Activated CD4-positive, CD25-positive, alpha-beta regulatory T cell (primary cell): ENCODE data around the gene SMIM28.

ENCODE experiments used
- DNase-seq, 4 experiments: peaks; one replicate each; lab custom pipeline; 2025; lab: John Stamatoyannopoulos, UW

SMIM28 gene

GRCh38 chr6:138374230-138374629, 3.5 kb upstream of the SMIM28 start:
- DNase-seq, result no peak

- DNase-seq, result no peak
These were observed 2.9 kb upstream of the SMIM28 start for GRCh38 chr6:138374815-138375214.

GRCh38 chr6:138377042-138377441, 663 bp upstream of the SMIM28 start:
- no peak for DNase-seq

- DNase-seq, result no peak
These were observed 758 bp downstream of the SMIM28 start for GRCh38 chr6:138378463-138378862.

GRCh38 chr6:138382498-138383265, 5.0 kb downstream of the SMIM28 start:
- no peak for DNase-seq

- DNase-seq, result no peak
These were observed 6.1 kb downstream of the SMIM28 start for GRCh38 chr6:138383776-138384175.

GRCh38 chr6:138386897-138387296, 9.2 kb downstream of the SMIM28 start:
- DNase-seq, result no peak

- no peak for DNase-seq
These were observed 10.1 kb downstream of the SMIM28 start for GRCh38 chr6:138387577-138388368.

GRCh38 chr6:138389551-138389950, 11.8 kb downstream of the SMIM28 start:
- DNase-seq, result no peak

GRCh38 chr6:138393871-138394783, 16.4 kb downstream of the SMIM28 start:
- no peak for DNase-seq

GRCh38 chr6:138396709-138397108, 19.0 kb downstream of the SMIM28 start:
- DNase-seq, result no peak

- DNase-seq, result no peak
These were observed 19.7 kb downstream of the SMIM28 start for GRCh38 chr6:138397128-138398122.

GRCh38 chr6:138400326-138400725, 22.6 kb downstream of the SMIM28 start:
- DNase-seq, result no peak

GRCh38 chr6:138401960-138402837, 24.5 kb downstream of the SMIM28 start:
- no peak for DNase-seq

- DNase-seq, result no peak
These were observed 25.1 kb downstream of the SMIM28 start for GRCh38 chr6:138402838-138403187.

- peak in 3 of 4 experiments; percentile 9 to 17 (median 10) for DNase-seq
These were observed 25.7 kb downstream of the SMIM28 start for GRCh38 chr6:138403324-138403800.

- DNase-seq, result peak; percentile 84 to 94 (median 88)
These were observed 26.3 kb downstream of the SMIM28 start, which contains the start of gene HEBP2 for GRCh38 chr6:138403801-138404665. HEBP2 (plus strand) TSS chr6:138404223; CDS start chr6:138404496, 273 bp downstream.

- DNase-seq, result peak in 3 of 4 experiments; percentile 31 to 44 (median 35)
These were observed 27.1 kb downstream of the SMIM28 start for GRCh38 chr6:138404666-138405337.
